H9 (cell line): ENCODE results near the gene GLCE. TPM values are rescaled to one million over a fixed set of nuclear protein-coding genes. Genes with fewer than 3 reads are reported as not detected.

Source experiments
- DNase-seq: peaks from one replicate; pipeline ENCODE4 v3.0.0-alpha.2; 2017
- H2AFZ ChIP-seq: one replicate; pipeline ENCODE4 v1.6.1; 2013; ENCODE audit warnings: mild to moderate bottlenecking, low read length, control low read depth, moderate library complexity
- H2AK5ac ChIP-seq: 2 replicates; pipeline ENCODE4 v1.6.1; 2013; ENCODE audit warnings: low read length, control low read depth, mixed read lengths; ENCODE audit not compliant: insufficient read length
- H2BK120ac ChIP-seq: one replicate; pipeline ENCODE4 v1.6.1; 2013; ENCODE audit warnings: low read depth, mild to moderate bottlenecking, low read length, control low read depth, inconsistent platforms; ENCODE audit not compliant: poor library complexity, severe bottlenecking
- H2BK12ac ChIP-seq: 2 replicates; pipeline ENCODE4 v1.6.1; 2013; ENCODE audit warnings: low read length, control low read depth, mixed read lengths, low read depth; ENCODE audit not compliant: insufficient read length
- H2BK15ac ChIP-seq: 2 replicates; pipeline ENCODE4 v1.6.1; 2013; ENCODE audit warnings: low read depth, low read length, control low read depth
- H2BK20ac ChIP-seq: one replicate; pipeline ENCODE4 v1.6.1; 2013; ENCODE audit warnings: low read depth, mild to moderate bottlenecking, low read length, control low read depth, inconsistent platforms; ENCODE audit not compliant: poor library complexity, severe bottlenecking
- H2BK5ac ChIP-seq: 2 replicates; pipeline ENCODE4 v1.6.1; 2013; ENCODE audit warnings: low read length, control low read depth, mixed read lengths; ENCODE audit not compliant: insufficient read length
- H3K14ac ChIP-seq: 2 replicates; pipeline ENCODE4 v1.6.1; 2013; ENCODE audit warnings: low read length, control low read depth; ENCODE audit not compliant: insufficient read depth
- H3K18ac ChIP-seq: 2 replicates; pipeline ENCODE4 v1.6.1; 2013; ENCODE audit warnings: low read depth, mild to moderate bottlenecking, mixed read lengths, low read length, control low read depth; ENCODE audit not compliant: insufficient read length
- H3K23ac ChIP-seq: 2 replicates; pipeline ENCODE4 v1.6.1; 2013; ENCODE audit warnings: low read length, control low read depth, mixed read lengths, low read depth; ENCODE audit not compliant: insufficient read length
- H3K23me2 ChIP-seq: 2 replicates; pipeline ENCODE4 v1.6.1; 2013; ENCODE audit warnings: low read depth, mild to moderate bottlenecking, mixed read lengths, low read length, control low read depth; ENCODE audit not compliant: insufficient read length, poor library complexity, severe bottlenecking
- H3K27ac ChIP-seq: 2 replicates; pipeline ENCODE4 v1.5.1; 2013; ENCODE audit warnings: low read length, control low read depth, mixed read lengths, low read depth; ENCODE audit not compliant: insufficient read length
- H3K27me3 ChIP-seq: 2 replicates; pipeline ENCODE4 v1.6.1; 2013; ENCODE audit warnings: low read length, control low read depth, inconsistent platforms; ENCODE audit not compliant: insufficient read depth
- H3K4ac ChIP-seq: 2 replicates; pipeline ENCODE4 v1.6.1; 2013; ENCODE audit warnings: low read depth, mild to moderate bottlenecking, control low read depth, inconsistent platforms, low read length, moderate library complexity
- H3K4me1 ChIP-seq: 2 replicates; pipeline ENCODE4 v1.6.1; 2013; ENCODE audit warnings: low read length, control low read depth, inconsistent platforms; ENCODE audit not compliant: insufficient read depth
- H3K4me2 ChIP-seq: 2 replicates; pipeline ENCODE4 v1.6.1; 2013; ENCODE audit warnings: low read length, control low read depth, mixed read lengths; ENCODE audit not compliant: insufficient read length, insufficient read depth
- H3K56ac ChIP-seq: 2 replicates; pipeline ENCODE4 v1.6.1; 2013; ENCODE audit warnings: low read depth, mild to moderate bottlenecking, mixed read lengths, low read length, control low read depth; ENCODE audit not compliant: insufficient read length
- H3K79me1 ChIP-seq: 2 replicates; pipeline ENCODE4 v1.6.1; 2013; ENCODE audit warnings: low read depth, mild to moderate bottlenecking, moderate library complexity, low read length, control low read depth, inconsistent platforms; ENCODE audit not compliant: insufficient read depth, poor library complexity, severe bottlenecking
- H3K79me2 ChIP-seq: 2 replicates; pipeline ENCODE4 v1.6.1; 2013; ENCODE audit warnings: low read length, control low read depth, inconsistent platforms; ENCODE audit not compliant: insufficient read depth
- H3K9ac ChIP-seq: 2 replicates; pipeline ENCODE4 v1.6.1; 2013; ENCODE audit warnings: low read length, control low read depth, mixed read lengths; ENCODE audit not compliant: insufficient read length; ENCODE audit errors: extremely low read depth
- H3K9me3 ChIP-seq: one replicate; pipeline ENCODE4 v1.6.1; 2013; ENCODE audit warnings: low read depth, low read length, inconsistent platforms; ENCODE audit not compliant: control insufficient read depth
- H3T11ph ChIP-seq: one replicate; pipeline ENCODE4 v1.6.1; 2013; ENCODE audit warnings: mild to moderate bottlenecking, low read length, control low read depth, inconsistent platforms
- H4K20me1 ChIP-seq: one replicate; pipeline ENCODE4 v1.6.1; 2013; ENCODE audit not compliant: control insufficient read depth, insufficient read length, insufficient read depth
- H4K5ac ChIP-seq: 2 replicates; pipeline ENCODE4 v1.6.1; 2013; ENCODE audit warnings: low read depth, mild to moderate bottlenecking, mixed read lengths, low read length, control low read depth; ENCODE audit not compliant: insufficient read length
- H4K8ac ChIP-seq: replicated peaks from 2 replicates; pipeline ENCODE4 v1.6.1; 2013; ENCODE audit warnings: low read length, control low read depth, mixed read lengths, low read depth; ENCODE audit not compliant: insufficient read length
- H4K91ac ChIP-seq: 2 replicates; pipeline ENCODE4 v1.6.1; 2013; ENCODE audit warnings: low read depth, mild to moderate bottlenecking, moderate library complexity, mixed read lengths, low read length, control low read depth; ENCODE audit not compliant: insufficient read length
- H3K27ac Mint-ChIP-seq, 3 experiments: 2 replicates in 2 of 3; 3 replicates in 1 of 3; pipeline ENCODE4 v1.8.0; 2020 to 2021; ENCODE audit warnings: mixed read lengths in 3 of 3, mild to moderate bottlenecking in 1 of 3, moderate library complexity in 1 of 3
- H3K27me3 Mint-ChIP-seq: 2 replicates; pipeline ENCODE4 v1.8.0; 2021; ENCODE audit warnings: low read depth, mild to moderate bottlenecking, moderate library complexity, mixed read lengths
- H3K36me3 Mint-ChIP-seq, 3 experiments: 2 replicates in 2 of 3; 3 replicates in 1 of 3; pipeline ENCODE4 v1.8.0; 2020 to 2021; ENCODE audit warnings: low read depth in 3 of 3, mixed read lengths in 3 of 3; ENCODE audit not compliant: insufficient read depth in 1 of 3
- H3K4me1 Mint-ChIP-seq, 2 experiments: 2 replicates each; pipeline ENCODE4 v1.8.0; 2020; ENCODE audit warnings: mixed read lengths in 2 of 2
- H3K4me3 Mint-ChIP-seq, 2 experiments: 2 replicates in 1 of 2; 3 replicates in 1 of 2; pipeline ENCODE4 v1.8.0; 2020 to 2021; ENCODE audit warnings: mild to moderate bottlenecking in 2 of 2, mixed read lengths in 2 of 2, moderate library complexity in 1 of 2
- H3K9me3 Mint-ChIP-seq, 2 experiments: 2 replicates in 1 of 2; 3 replicates in 1 of 2; pipeline ENCODE4 v1.8.0; 2020; ENCODE audit warnings: mild to moderate bottlenecking in 2 of 2, mixed read lengths in 2 of 2, moderate library complexity in 1 of 2
- CTCF ChIP-seq: fragments of 200-600 bp; sonication (generic); conservative IDR thresholded peaks from 3 replicates; pipeline ENCODE4 v1.8.0; 2021; ENCODE audit warnings: antibody characterized with exemption, mild to moderate bottlenecking
- WGBS: extraction: QIAGEN DNeasy Blood & Tissue Kit; methylation state at CpG from one replicate; pipeline ENCODE4 v1.1.7; 2013; ENCODE audit warnings: missing lambda C conversion rate, low lambda C conversion rate, mixed read lengths; ENCODE audit not compliant: insufficient read length; ENCODE audit errors: extremely low coverage; 5-methylcytosine and 5-hydroxymethylcytosine counted together
- total RNA-seq: library from RNA; stranded (reverse); gene quantifications from 2 replicates; pipeline ENCODE4 v1.2.1, GENCODE V29; 2021

GLCE gene
- total RNA-seq, 1 experiment from 2014 or later: 12.2 TPM

GRCh38 chr15:69117431-69117871 lies 43.0 kb upstream of the GLCE start:
- H3K4me1 Mint-ChIP-seq: peaks cover 66 to 73% of the 10 kb centered on the region in 2 experiments
- Histone ChIP-seq H3K9me3 (no peaks in the 10 kb centered on the region), H3K14ac (no peak overlapping the region), H3K9ac (no peak overlapping the region), H2BK20ac (no peak overlapping the region), H2BK120ac (no peak overlapping the region), H2AK5ac (no peak overlapping the region), H2BK15ac (no peak overlapping the region), H3K4me2 (peak overlapping the region; percentile 41), H3K27me3 (peaks cover 4% of the 10 kb centered on the region; the same call in 1 of the 2 replicates), H3K27ac (no peak overlapping the region), H2BK12ac (no peak overlapping the region), H3K4me1 (peaks cover 28% of the 10 kb centered on the region), H4K20me1 (no peaks in the 10 kb centered on the region), H4K5ac (no peak overlapping the region), H2BK5ac (no peak overlapping the region), H4K91ac (no peak overlapping the region), H3K18ac (peak overlapping the region; percentile 32), H3T11ph (no peak overlapping the region), H3K79me1 (no peaks in the 10 kb centered on the region), H4K8ac (no peak overlapping the region), H3K23me2 (peaks cover 3% of the 10 kb centered on the region), H3K79me2 (no peaks in the 10 kb centered on the region), H3K23ac (no peak overlapping the region), H2AFZ (no peak overlapping the region), H3K4ac (no peak overlapping the region), H3K56ac (no peak overlapping the region)
- H3K27me3 Mint-ChIP-seq: peaks cover 93% of the 10 kb centered on the region
- H3K36me3 Mint-ChIP-seq: peaks cover 0 to 3% (median 0%) of the 10 kb centered on the region in 3 experiments; a peak in 2 of 7 replicates
- WGBS: no CpG with 5 or more reads among the region's 7 CpGs
- no peak for TF ChIP-seq CTCF
- peak; percentile 65 for DNase-seq
- no peak overlapping the region; a peak in 1 of 7 replicates for H3K27ac Mint-ChIP-seq
- no peaks in the 10 kb centered on the region; a peak in 1 of 5 replicates for H3K9me3 Mint-ChIP-seq
- H3K4me3 Mint-ChIP-seq: peak overlapping the region; percentile 21 to 58; a peak in 3 of 5 replicates
